Activated naive CD4-positive, alpha-beta T cell treated with anti-CD3 and anti-CD28 coated beads, Interleukin-2, amount 10 ng/mL, durations not matched to agents 7 days and 5 days (primary cell): ENCODE measurements around the gene SYT8.

ENCODE experiments used
- CTCF ChIA-PET: fragments of 350-600 bp; sonication (Branson Sonifier 250); formaldehyde crosslinking; loops from one replicate; lab custom pipeline; 2021; ENCODE audit warnings: antibody characterized with exemption; lab: Charles Lee
- DNase-seq: peaks from one replicate; pipeline ENCODE4 v3.0.0-alpha.2; 2020
- H3K27ac Mint-ChIP-seq: one replicate; pipeline ENCODE4 v1.8.0; 2021; ENCODE audit warnings: mild to moderate bottlenecking, moderate library complexity, mixed read lengths
- H3K27me3 Mint-ChIP-seq: one replicate; pipeline ENCODE4 v1.8.0; 2021; ENCODE audit warnings: mild to moderate bottlenecking, mixed read lengths
- H3K36me3 Mint-ChIP-seq: one replicate; pipeline ENCODE4 v1.8.0; 2021; ENCODE audit warnings: mixed read lengths
- H3K4me1 Mint-ChIP-seq: one replicate; pipeline ENCODE4 v1.8.0; 2021; ENCODE audit warnings: mixed read lengths
- H3K4me3 Mint-ChIP-seq: one replicate; pipeline ENCODE4 v1.8.0; 2021; ENCODE audit warnings: mild to moderate bottlenecking, moderate library complexity, mixed read lengths
- H3K9me3 Mint-ChIP-seq: one replicate; pipeline ENCODE4 v1.8.0; 2021; ENCODE audit warnings: mixed read lengths

Gene SYT8

GRCh38 chr11:1876361-1877063 lies 41.7 kb downstream of the SYT8 start:
- H3K4me3 Mint-ChIP-seq, result no peak overlapping the region
- H3K9me3 Mint-ChIP-seq, result no peaks in the 10 kb centered on the region
- peak; percentile 26 for DNase-seq
- no peaks in the 10 kb centered on the region for H3K36me3 Mint-ChIP-seq
- no peaks in the 10 kb centered on the region for H3K27me3 Mint-ChIP-seq
- CTCF ChIA-PET, result interaction anchor here (0.5 to 2.2 kb wide), 3 partner anchors 12 to 69 kb away, joined by 3 to 5 read pairs (median 5); no protein-coding TSS in a partner anchor
- H3K4me1 Mint-ChIP-seq, result peaks cover 25% of the 10 kb centered on the region
- H3K27ac Mint-ChIP-seq, result no peak overlapping the region

- H3K4me3 Mint-ChIP-seq, result no peak overlapping the region
- peaks cover 18% of the 10 kb centered on the region for H3K4me1 Mint-ChIP-seq
- CTCF ChIA-PET, result interaction anchor here (1.0 kb wide), 1 partner anchor 45 kb away, joined by 3 read pairs; no protein-coding TSS in a partner anchor
- peak; percentile 13 for DNase-seq
- no peaks in the 10 kb centered on the region for H3K27me3 Mint-ChIP-seq
- no peaks in the 10 kb centered on the region for H3K36me3 Mint-ChIP-seq
- H3K27ac Mint-ChIP-seq, result no peak overlapping the region
- H3K9me3 Mint-ChIP-seq, result no peaks in the 10 kb centered on the region
Observed at GRCh38 chr11:1877211-1878136, 42.7 kb downstream of the SYT8 start.

- no peak overlapping the region for H3K4me3 Mint-ChIP-seq
- H3K36me3 Mint-ChIP-seq, result no peaks in the 10 kb centered on the region
- no peaks in the 10 kb centered on the region for H3K27me3 Mint-ChIP-seq
- H3K27ac Mint-ChIP-seq, result no peak overlapping the region
- CTCF ChIA-PET, result no interaction called here
- peak; percentile 17 for DNase-seq
- H3K4me1 Mint-ChIP-seq, result peaks cover 13% of the 10 kb centered on the region
- H3K9me3 Mint-ChIP-seq, result no peaks in the 10 kb centered on the region
Observed at GRCh38 chr11:1878137-1879031, 43.6 kb downstream of the SYT8 start.

GRCh38 chr11:1879342-1879940 lies 44.7 kb downstream of the SYT8 start:
- CTCF ChIA-PET, result no interaction called here
- no peak overlapping the region for H3K4me3 Mint-ChIP-seq
- no peaks in the 10 kb centered on the region for H3K36me3 Mint-ChIP-seq
- H3K27ac Mint-ChIP-seq, result no peak overlapping the region
- H3K27me3 Mint-ChIP-seq, result no peaks in the 10 kb centered on the region
- H3K4me1 Mint-ChIP-seq, result peaks cover 12% of the 10 kb centered on the region
- DNase-seq, result peak; percentile 19
- H3K9me3 Mint-ChIP-seq, result no peaks in the 10 kb centered on the region

GRCh38 chr11:1879941-1880720 lies 45.3 kb downstream of the SYT8 start:
- H3K36me3 Mint-ChIP-seq, result no peaks in the 10 kb centered on the region
- H3K27me3 Mint-ChIP-seq, result no peaks in the 10 kb centered on the region
- H3K27ac Mint-ChIP-seq, result no peak overlapping the region
- H3K4me3 Mint-ChIP-seq, result no peak overlapping the region
- H3K9me3 Mint-ChIP-seq, result no peaks in the 10 kb centered on the region
- peak; percentile 16 for DNase-seq
- H3K4me1 Mint-ChIP-seq, result peaks cover 10% of the 10 kb centered on the region
- CTCF ChIA-PET, result interaction anchor here (2.2 kb wide), 1 partner anchor 44 kb away, joined by 5 read pairs; no protein-coding TSS in a partner anchor

GRCh38 chr11:1880746-1881441 lies 46.1 kb downstream of the SYT8 start:
- Mint-ChIP-seq H3K4me1 (peaks cover 7% of the 10 kb centered on the region), H3K36me3 (no peaks in the 10 kb centered on the region), H3K9me3 (no peaks in the 10 kb centered on the region), H3K27ac (no peak overlapping the region), H3K27me3 (no peaks in the 10 kb centered on the region), H3K4me3 (no peak overlapping the region)
- DNase-seq, result peak; percentile 20
- CTCF ChIA-PET, result interaction anchor here (1.6 to 2.6 kb wide), 5 partner anchors 10 to 273 kb away, joined by 3 to 22 read pairs (median 7); partner anchors contain the start of genes LSP1, PRR33 and TNNI2

GRCh38 chr11:1881442-1882264 lies 46.9 kb downstream of the SYT8 start:
- no peaks in the 10 kb centered on the region for H3K36me3 Mint-ChIP-seq
- peaks cover 7% of the 10 kb centered on the region for H3K4me1 Mint-ChIP-seq
- DNase-seq, result peak; percentile 23
- no peak overlapping the region for H3K27ac Mint-ChIP-seq
- no peaks in the 10 kb centered on the region for H3K27me3 Mint-ChIP-seq
- no peaks in the 10 kb centered on the region for H3K9me3 Mint-ChIP-seq
- no peak overlapping the region for H3K4me3 Mint-ChIP-seq
- CTCF ChIA-PET, result interaction anchor here (0.7 to 2.6 kb wide), 25 partner anchors 10 to 272 kb away, joined by 3 to 22 read pairs (median 5); partner anchors contain the start of genes LSP1, MRPL23, PRR33 and TNNI2

GRCh38 chr11:1882265-1883238 lies 47.8 kb downstream of the SYT8 start:
- no peaks in the 10 kb centered on the region for H3K27me3 Mint-ChIP-seq
- no peak overlapping the region for H3K27ac Mint-ChIP-seq
- peak; percentile 83 for DNase-seq
- H3K4me1 Mint-ChIP-seq, result peaks cover 9% of the 10 kb centered on the region
- H3K4me3 Mint-ChIP-seq, result no peak overlapping the region
- no peaks in the 10 kb centered on the region for H3K9me3 Mint-ChIP-seq
- H3K36me3 Mint-ChIP-seq, result peaks cover under 1% of the 10 kb centered on the region
- CTCF ChIA-PET, result interaction anchor here (0.6 to 2.6 kb wide), 26 partner anchors 9 to 271 kb away, joined by 3 to 22 read pairs (median 5); partner anchors contain the start of genes LSP1, MRPL23, PRR33 and TNNI2

GRCh38 chr11:1883346-1884302 lies 48.8 kb downstream of the SYT8 start:
- Mint-ChIP-seq H3K4me3 (no peak overlapping the region), H3K9me3 (no peaks in the 10 kb centered on the region), H3K4me1 (peaks cover 19% of the 10 kb centered on the region), H3K27me3 (no peaks in the 10 kb centered on the region), H3K27ac (no peak overlapping the region), H3K36me3 (peaks cover 10% of the 10 kb centered on the region)
- CTCF ChIA-PET, result interaction anchor here (1.4 to 2.6 kb wide), 7 partner anchors 13 to 116 kb away, joined by 3 to 22 read pairs (median 8); partner anchors contain the start of gene LSP1
- peak; percentile 20 for DNase-seq

- peaks cover 24% of the 10 kb centered on the region for H3K4me1 Mint-ChIP-seq
- peak; percentile 15 for DNase-seq
Observed at GRCh38 chr11:1884303-1884700, 49.5 kb downstream of the SYT8 start.

More at GRCh38 chr11:1884303-1884700, 49.5 kb downstream of the SYT8 start:
- Mint-ChIP-seq H3K27me3 (no peaks in the 10 kb centered on the region), H3K9me3 (no peaks in the 10 kb centered on the region), H3K27ac (no peak overlapping the region), H3K36me3 (peaks cover 14% of the 10 kb centered on the region), H3K4me3 (no peak overlapping the region)
- CTCF ChIA-PET, result no interaction called here
